ENCODE results near the gene KIAA0753. TPM values are rescaled to one million over a fixed set of nuclear protein-coding genes. Genes with fewer than 3 reads are reported as not detected.
"Not testable (repeated sequence)": the region's sequence is repeated elsewhere in the genome, so short reads cannot be mapped to it uniquely, and the experiment has no call there.

KIAA0753 gene
- total RNA-seq, 6 donors from 2014 or later: 12.4 to 58.7 (median 19.7) TPM

GRCh38 chr17:6576038-6576785 is 64.3 kb downstream of the KIAA0753 start:
- no peak for ATAC-seq (ENCODE audit: low FRiP score in 2 of 2)
- H3K27me3 ChIP-seq: no peaks in the 10 kb centered on the region
- peaks cover 5 to 16% (median 14%) of the 10 kb centered on the region in 4 donors for H3K4me1 ChIP-seq
- no peak overlapping the region for H3K27ac ChIP-seq
- no peak for DNase-seq
- H3K36me3 ChIP-seq: peaks cover 2 to 24% (median 10%) of the 10 kb centered on the region in 4 donors
- no peak overlapping the region for H3K4me3 ChIP-seq
- H3K9me3 ChIP-seq: no peaks in the 10 kb centered on the region
- TF ChIP-seq POLR2AphosphoS5 (IDR thresholded peaks at IDR 0.05) (no peak), EP300 (IDR thresholded peaks at IDR 0.05) (no peak), CTCF (IDR thresholded peaks at IDR 0.05) (no peak), POLR2A (IDR thresholded peaks at IDR 0.05) (no peak)
- 91 to 95% methylated on average over 6 to 7 of the region's 7 CpGs for WGBS, 2 donors

- H3K4me1 ChIP-seq: peaks cover 5 to 16% (median 14%) of the 10 kb centered on the region in 4 donors
- H3K4me3 ChIP-seq: no peak overlapping the region
- H3K27ac ChIP-seq: no peak overlapping the region
- 77 to 78% methylated on average over 5 of the region's 5 CpGs for WGBS, 2 donors
- TF ChIP-seq EP300 (IDR thresholded peaks at IDR 0.05): no peak
- H3K9me3 ChIP-seq: no peaks in the 10 kb centered on the region
- ATAC-seq (ENCODE audit: low FRiP score in 2 of 2) (no peak), DNase-seq (no peak)
- H3K36me3 ChIP-seq: peaks cover 2 to 24% (median 10%) of the 10 kb centered on the region in 4 donors
- no peaks in the 10 kb centered on the region for H3K27me3 ChIP-seq
These were observed 64.9 kb downstream of the KIAA0753 start for GRCh38 chr17:6575596-6575988.

GRCh38 chr17:6574687-6575595 is 65.6 kb downstream of the KIAA0753 start:
- 40 to 52% methylated on average over 18 of the region's 23 CpGs for WGBS, 2 donors
- Histone ChIP-seq H3K27me3 (no peaks in the 10 kb centered on the region), H3K4me3 (no peak overlapping the region), H3K9me3 (no peaks in the 10 kb centered on the region), H3K27ac (peak overlapping the region in 1 of 4 donors; percentile 36), H3K4me1 (peaks cover 5 to 16% (median 14%) of the 10 kb centered on the region in 4 donors), H3K36me3 (peaks cover 2 to 24% (median 10%) of the 10 kb centered on the region in 4 donors)
- TF ChIP-seq POLR2AphosphoS5 (IDR thresholded peaks at IDR 0.05) (peak in 1 of 2 donors; percentile 42), EP300 (IDR thresholded peaks at IDR 0.05) (no peak), POLR2A (IDR thresholded peaks at IDR 0.05) (no peak), CTCF (IDR thresholded peaks at IDR 0.05) (peak in 1 of 6 experiments; percentile 35)
- ATAC-seq (ENCODE audit: low FRiP score in 2 of 2): peak; percentile 69 to 86
- DNase-seq: peak; percentile 19 to 57

- Histone ChIP-seq H3K36me3 (peaks cover 2 to 17% (median 7%) of the 10 kb centered on the region in 4 donors), H3K27ac (no peak overlapping the region), H3K4me1 (peaks cover 5 to 16% (median 14%) of the 10 kb centered on the region in 4 donors), H3K4me3 (no peak overlapping the region), H3K27me3 (no peaks in the 10 kb centered on the region), H3K9me3 (no peaks in the 10 kb centered on the region)
- 95% methylated on average over 13 of the region's 13 CpGs for whole genome bisulfite sequencing, 2 donors
- ATAC-seq (ENCODE audit: low FRiP score in 2 of 2): no peak
- no peak for TF ChIP-seq POLR2AphosphoS5 (IDR thresholded peaks at IDR 0.05)
- no peak for TF ChIP-seq POLR2A (IDR thresholded peaks at IDR 0.05)
- no peak for TF ChIP-seq CTCF (IDR thresholded peaks at IDR 0.05)
- TF ChIP-seq EP300 (IDR thresholded peaks at IDR 0.05): no peak
- DNase-seq: no peak
These were observed 66.4 kb downstream of the KIAA0753 start for GRCh38 chr17:6573982-6574686.

GRCh38 chr17:6573495-6573894 is 67.0 kb downstream of the KIAA0753 start:
- 90 to 98% methylated on average over 5 to 6 of the region's 6 CpGs for WGBS, 2 donors
- H3K27ac ChIP-seq; H3K9me3 ChIP-seq; ATAC-seq (ENCODE audit: low FRiP score in 2 of 2); H3K4me3 ChIP-seq; DNase-seq; H3K27me3 ChIP-seq: not testable (repeated sequence)
- Histone ChIP-seq H3K4me1 (peaks cover 5 to 16% (median 14%) of the 10 kb centered on the region in 4 donors), H3K36me3 (peaks cover under 1 to 11% (median 4%) of the 10 kb centered on the region in 4 donors)
